ENCODE measurements around the gene GABBR2. TPM values are rescaled to one million over a fixed set of nuclear protein-coding genes. Genes with fewer than 3 reads are reported as not detected.

Gene GABBR2
- polyA plus RNA-seq, 1 donor, result 0.69 TPM

DNA sequence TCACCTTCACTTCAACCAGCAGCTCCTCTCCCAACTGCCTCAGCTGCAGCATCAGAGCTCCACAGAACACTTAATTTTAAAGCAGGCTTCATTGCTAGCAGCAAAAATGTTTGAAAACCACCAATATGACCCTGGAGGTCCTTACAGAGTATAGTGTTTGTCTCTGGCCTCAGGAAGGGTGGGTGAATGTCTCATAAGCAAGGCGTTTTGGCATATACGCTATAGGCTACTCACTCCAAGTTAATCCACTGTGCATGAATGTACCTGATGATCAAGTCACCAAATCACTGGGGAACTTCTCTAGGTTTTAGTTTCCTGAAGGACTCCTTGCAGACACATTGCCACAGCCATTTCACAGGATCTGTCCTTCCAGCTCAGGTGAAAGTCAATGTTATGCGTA lies 125.3 kb downstream of the GABBR2 start:
- Histone ChIP-seq H3K4me3 (ENCODE audit: low read length) (no peak overlapping the region), H3K4me1 (ENCODE audit: control insufficient read depth, insufficient read depth, low read length) (peaks cover 14% of the 10 kb centered on the region), H3K9me3 (ENCODE audit: control insufficient read depth, low read depth, low read length) (peaks cover 3% of the 10 kb centered on the region), H3K27me3 (ENCODE audit: control insufficient read depth, insufficient read depth, low read length) (no peaks in the 10 kb centered on the region), H3K36me3 (ENCODE audit: control insufficient read depth, insufficient read depth, low read length) (no peaks in the 10 kb centered on the region), H3K27ac (ENCODE audit: low read length) (no peak overlapping the region)
- DNase-seq, result no peak
- no CpG with 5 or more reads among the region's 3 CpGs for WGBS (ENCODE audit: insufficient coverage, low lambda C conversion rate)

DNA sequence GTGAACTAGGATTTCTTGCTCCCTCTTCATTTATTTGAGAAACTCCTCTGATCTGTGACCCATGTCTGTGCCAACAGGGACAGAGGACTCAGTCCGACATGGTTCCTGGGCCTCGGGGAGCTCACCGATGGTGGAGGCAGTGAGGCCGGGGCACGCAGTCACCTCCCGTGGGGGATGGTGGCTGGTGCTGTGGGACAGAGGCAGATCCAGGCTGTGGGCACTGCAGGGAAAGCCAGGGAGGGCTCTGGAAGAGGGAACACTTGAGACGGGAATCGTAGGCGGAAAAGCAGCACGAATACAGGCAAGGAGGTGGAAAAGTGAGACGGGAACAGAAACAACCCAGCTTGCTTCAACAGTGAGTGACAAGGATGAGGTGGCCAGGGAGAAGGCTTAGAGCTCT lies 127.8 kb downstream of the GABBR2 start:
- peaks cover 22% of the 10 kb centered on the region for H3K4me1 ChIP-seq (ENCODE audit: control insufficient read depth, insufficient read depth, low read length)
- no peak for DNase-seq
- WGBS (ENCODE audit: insufficient coverage, low lambda C conversion rate), result 77% methylated on average over 5 of the region's 11 CpGs
- no peak overlapping the region for H3K4me3 ChIP-seq (ENCODE audit: low read length)
- H3K36me3 ChIP-seq (ENCODE audit: control insufficient read depth, insufficient read depth, low read length), result no peaks in the 10 kb centered on the region
- H3K9me3 ChIP-seq (ENCODE audit: control insufficient read depth, low read depth, low read length), result peaks cover 3% of the 10 kb centered on the region
- no peaks in the 10 kb centered on the region for H3K27me3 ChIP-seq (ENCODE audit: control insufficient read depth, insufficient read depth, low read length)
- H3K27ac ChIP-seq (ENCODE audit: low read length), result no peak overlapping the region

DNA sequence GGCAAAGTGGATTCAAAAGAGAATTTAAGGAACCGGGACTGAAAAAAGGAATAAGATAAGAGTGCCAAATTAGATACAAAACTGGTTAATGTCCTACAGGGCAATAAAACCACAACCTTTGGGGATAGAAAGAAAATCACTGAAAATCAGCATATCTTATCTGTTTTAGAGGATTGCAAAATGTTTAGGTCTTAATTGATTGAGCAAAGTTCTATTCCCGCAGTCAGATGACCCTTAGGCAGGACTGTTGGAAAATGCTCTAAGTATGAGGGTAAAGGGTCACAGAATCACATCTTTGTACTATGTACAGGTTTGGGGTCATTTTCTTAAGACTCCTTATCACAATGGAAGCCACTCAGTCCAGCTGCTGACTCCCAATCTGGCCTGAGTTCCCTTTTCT lies 129.0 kb downstream of the GABBR2 start:
- WGBS (ENCODE audit: insufficient coverage, low lambda C conversion rate), result 7% methylated on average over 1 of the region's 2 CpGs
- H3K4me3 ChIP-seq (ENCODE audit: low read length), result no peak overlapping the region

DNA sequence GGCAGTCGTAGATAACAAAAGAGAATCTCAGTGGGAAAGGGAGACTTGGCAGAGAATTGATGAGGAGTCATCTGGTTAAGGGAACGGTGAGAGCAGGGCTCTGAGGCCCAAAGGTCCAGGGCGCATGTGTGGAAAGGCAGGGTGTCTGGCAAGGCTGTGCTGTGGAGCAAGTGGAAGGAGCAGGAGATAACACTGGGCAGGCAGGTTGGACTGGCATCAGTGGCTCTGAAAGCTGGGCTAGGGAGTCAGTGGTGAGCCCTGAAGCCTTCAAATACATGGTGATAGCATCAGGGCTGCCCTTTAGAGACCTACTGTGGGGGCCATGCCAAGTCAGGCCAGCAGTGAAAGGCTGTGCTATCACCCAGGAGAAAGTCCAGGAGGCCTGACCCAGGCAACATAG lies 131.3 kb downstream of the GABBR2 start:
- WGBS (ENCODE audit: insufficient coverage, low lambda C conversion rate), result no CpG with 5 or more reads among the region's 3 CpGs
- H3K27ac ChIP-seq (ENCODE audit: low read length), result no peak overlapping the region
- no peaks in the 10 kb centered on the region for H3K36me3 ChIP-seq (ENCODE audit: control insufficient read depth, insufficient read depth, low read length)
- no peak for DNase-seq
- peaks cover 22% of the 10 kb centered on the region for H3K4me1 ChIP-seq (ENCODE audit: control insufficient read depth, insufficient read depth, low read length)
- H3K4me3 ChIP-seq (ENCODE audit: low read length), result no peak overlapping the region
- H3K27me3 ChIP-seq (ENCODE audit: control insufficient read depth, insufficient read depth, low read length), result no peaks in the 10 kb centered on the region
- peaks cover 3% of the 10 kb centered on the region for H3K9me3 ChIP-seq (ENCODE audit: control insufficient read depth, low read depth, low read length)

More for the DNA sequence above, 129.0 kb downstream of the GABBR2 start:
- H3K4me1 ChIP-seq (ENCODE audit: control insufficient read depth, insufficient read depth, low read length), result peaks cover 22% of the 10 kb centered on the region
- peaks cover 3% of the 10 kb centered on the region for H3K9me3 ChIP-seq (ENCODE audit: control insufficient read depth, low read depth, low read length)
- DNase-seq, result peak; percentile 58 to 78
- no peaks in the 10 kb centered on the region for H3K36me3 ChIP-seq (ENCODE audit: control insufficient read depth, insufficient read depth, low read length)
- H3K27me3 ChIP-seq (ENCODE audit: control insufficient read depth, insufficient read depth, low read length), result no peaks in the 10 kb centered on the region
- peak overlapping the region; percentile 62 for H3K27ac ChIP-seq (ENCODE audit: low read length)

DNA sequence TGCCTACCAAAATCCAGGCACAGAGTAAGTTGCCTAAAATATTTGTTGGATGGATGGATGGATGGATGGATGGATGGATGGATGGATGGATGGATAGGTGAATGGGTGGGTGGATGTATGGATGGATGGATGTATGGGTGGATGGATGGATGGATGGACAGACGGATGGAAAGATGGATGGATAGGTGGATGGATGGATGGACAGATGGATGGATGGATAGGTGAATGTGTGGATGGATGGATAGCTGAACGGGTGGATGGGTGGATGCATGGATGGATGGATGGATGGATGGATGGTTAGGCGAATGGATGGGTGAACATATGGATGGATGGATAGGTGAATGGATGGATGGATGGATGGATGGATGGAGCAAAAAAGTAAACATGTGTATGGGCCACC lies 131.9 kb downstream of the GABBR2 start:
- Histone ChIP-seq H3K27me3 (ENCODE audit: control insufficient read depth, insufficient read depth, low read length) (no peaks in the 10 kb centered on the region), H3K4me1 (ENCODE audit: control insufficient read depth, insufficient read depth, low read length) (peaks cover 27% of the 10 kb centered on the region), H3K27ac (ENCODE audit: low read length) (no peak overlapping the region), H3K4me3 (ENCODE audit: low read length) (no peak overlapping the region), H3K36me3 (ENCODE audit: control insufficient read depth, insufficient read depth, low read length) (no peaks in the 10 kb centered on the region), H3K9me3 (ENCODE audit: control insufficient read depth, low read depth, low read length) (peaks cover 3% of the 10 kb centered on the region)
- DNase-seq, result no peak
- 94% methylated on average over 3 of the region's 3 CpGs for WGBS (ENCODE audit: insufficient coverage, low lambda C conversion rate)

DNA sequence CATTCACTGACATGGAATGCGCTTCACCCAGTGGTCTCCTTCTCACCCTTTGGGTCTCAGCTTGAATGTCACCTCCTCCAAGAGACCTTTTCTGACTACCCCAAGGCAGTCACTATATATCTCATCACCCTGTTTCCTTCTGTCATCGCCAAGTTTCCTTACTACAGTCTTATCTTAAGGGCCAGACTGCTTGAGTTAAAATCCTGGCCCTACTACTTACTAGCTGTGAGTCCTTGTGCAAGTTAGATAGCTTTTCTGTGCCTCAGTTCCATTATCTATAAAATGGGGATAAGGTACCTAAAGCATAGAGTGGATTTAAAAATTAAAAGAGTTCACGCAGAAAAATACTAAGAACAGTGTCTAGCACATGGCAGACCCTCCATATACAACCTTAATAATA lies 132.4 kb downstream of the GABBR2 start:
- DNase-seq, result no peak
- 100% methylated on average over 1 of the region's 3 CpGs for WGBS (ENCODE audit: insufficient coverage, low lambda C conversion rate)
- Histone ChIP-seq H3K4me1 (ENCODE audit: control insufficient read depth, insufficient read depth, low read length) (peaks cover 32% of the 10 kb centered on the region), H3K9me3 (ENCODE audit: control insufficient read depth, low read depth, low read length) (peaks cover 3% of the 10 kb centered on the region), H3K4me3 (ENCODE audit: low read length) (no peak overlapping the region), H3K27ac (ENCODE audit: low read length) (no peak overlapping the region), H3K36me3 (ENCODE audit: control insufficient read depth, insufficient read depth, low read length) (no peaks in the 10 kb centered on the region), H3K27me3 (ENCODE audit: control insufficient read depth, insufficient read depth, low read length) (no peaks in the 10 kb centered on the region)

DNA sequence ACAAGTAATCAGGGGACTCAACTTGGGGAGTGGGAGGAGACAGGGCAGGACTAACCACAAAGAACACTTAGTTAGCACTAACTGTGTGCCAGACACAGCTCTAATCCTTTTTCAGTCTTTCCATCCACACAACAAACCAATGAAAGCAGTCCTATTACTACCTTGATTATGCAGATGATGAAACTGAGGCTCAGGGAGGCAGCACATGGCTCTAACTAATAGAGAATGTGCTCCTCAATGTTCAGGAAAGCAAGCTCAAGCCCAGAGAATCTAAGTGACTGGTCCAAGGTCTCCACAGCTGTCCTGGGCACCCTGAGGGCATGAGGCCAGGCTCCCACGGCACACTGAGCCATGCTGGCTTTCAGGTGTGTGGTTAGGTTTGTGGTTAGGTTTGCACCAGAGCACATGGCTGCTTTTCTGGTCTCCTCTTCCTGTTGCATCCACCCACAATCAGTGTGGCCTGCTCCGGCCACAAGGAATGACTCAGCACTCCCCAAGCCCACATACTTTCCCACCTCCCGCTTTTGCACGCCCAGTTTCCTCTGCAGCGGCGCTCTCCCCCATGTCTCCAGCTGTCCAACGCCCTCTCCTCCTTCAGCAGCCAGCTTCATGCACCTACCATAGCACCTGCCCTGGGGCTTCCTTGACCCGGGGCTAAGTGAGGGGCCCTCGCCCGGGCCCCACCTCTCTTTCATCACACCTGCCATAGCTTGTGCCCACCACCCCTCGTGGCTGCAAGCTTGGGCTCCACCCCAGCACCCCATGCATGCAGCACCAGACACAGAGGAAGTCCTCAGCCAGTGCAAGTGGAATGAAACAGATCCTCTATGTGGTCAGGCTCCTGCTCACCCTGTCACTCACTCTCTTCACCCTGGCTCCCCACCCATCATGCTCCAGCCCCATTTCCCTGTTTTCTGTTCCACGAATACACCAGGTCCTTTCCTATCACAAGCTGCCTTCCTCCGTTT lies 133.1 kb downstream of the GABBR2 start:
- Histone ChIP-seq H3K36me3 (ENCODE audit: control insufficient read depth, insufficient read depth, low read length) (no peaks in the 10 kb centered on the region), H3K4me1 (ENCODE audit: control insufficient read depth, insufficient read depth, low read length) (peaks cover 33% of the 10 kb centered on the region), H3K9me3 (ENCODE audit: control insufficient read depth, low read depth, low read length) (no peaks in the 10 kb centered on the region), H3K27me3 (ENCODE audit: control insufficient read depth, insufficient read depth, low read length) (no peaks in the 10 kb centered on the region), H3K27ac (ENCODE audit: low read length) (no peak overlapping the region), H3K4me3 (ENCODE audit: low read length) (no peak overlapping the region)
- no peak for DNase-seq
- WGBS (ENCODE audit: insufficient coverage, low lambda C conversion rate), result 100% methylated on average over 1 of the region's 13 CpGs

DNA sequence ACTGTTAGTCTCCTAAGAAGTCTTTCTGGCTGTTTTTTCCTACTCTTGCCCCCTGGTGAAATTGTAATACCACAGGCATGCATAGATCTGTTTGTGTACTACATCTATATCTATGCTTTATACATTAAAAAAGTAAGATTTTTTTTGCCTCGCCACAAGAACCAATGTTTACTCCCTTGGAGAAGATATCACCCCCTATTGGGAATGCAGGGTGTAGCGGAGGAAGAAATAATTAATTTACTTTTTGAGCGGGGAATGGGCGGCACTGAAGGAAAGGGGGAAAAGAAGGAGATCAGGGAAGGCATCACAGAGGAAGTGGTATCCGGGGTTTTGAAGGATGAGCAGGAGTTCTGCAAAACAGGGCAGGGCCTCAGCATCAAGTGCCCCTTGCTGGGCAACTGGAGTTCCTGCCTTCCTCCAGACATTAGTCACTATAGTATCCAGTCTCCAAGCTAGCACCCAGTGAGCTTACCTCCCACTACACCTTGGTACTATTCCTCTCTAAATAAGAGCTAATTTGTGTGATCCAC lies 134.9 kb downstream of the GABBR2 start:
- 97% methylated on average over 4 of the region's 5 CpGs for WGBS (ENCODE audit: insufficient coverage, low lambda C conversion rate)
- no peaks in the 10 kb centered on the region for H3K27me3 ChIP-seq (ENCODE audit: control insufficient read depth, insufficient read depth, low read length)
- no peak for DNase-seq

DNA sequence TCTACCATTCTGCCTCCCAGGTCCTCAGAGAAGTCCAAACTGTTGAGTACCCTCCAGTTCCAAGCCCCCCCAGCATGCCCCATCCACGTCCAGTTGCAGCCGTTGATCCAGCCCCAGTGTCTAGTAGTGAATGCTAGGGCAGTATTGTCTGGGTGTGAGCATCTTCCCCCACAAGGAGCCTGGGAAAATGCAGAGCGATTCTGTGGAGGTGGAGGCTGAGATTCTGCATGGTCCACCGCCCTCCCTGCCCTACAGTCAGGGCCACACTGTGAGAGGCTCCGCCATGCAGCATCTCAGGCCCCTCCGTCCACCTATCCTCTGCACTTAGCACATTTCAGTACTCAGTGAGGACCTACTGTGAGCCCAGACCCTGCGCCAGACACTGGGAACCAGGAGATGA lies 135.9 kb downstream of the GABBR2 start:
- peaks cover 17% of the 10 kb centered on the region for H3K4me1 ChIP-seq (ENCODE audit: control insufficient read depth, insufficient read depth, low read length)
- no CpG with 5 or more reads among the region's 7 CpGs for WGBS (ENCODE audit: insufficient coverage, low lambda C conversion rate)
- no peaks in the 10 kb centered on the region for H3K36me3 ChIP-seq (ENCODE audit: control insufficient read depth, insufficient read depth, low read length)
- no peak for DNase-seq
- H3K9me3 ChIP-seq (ENCODE audit: control insufficient read depth, low read depth, low read length), result no peaks in the 10 kb centered on the region
- H3K27ac ChIP-seq (ENCODE audit: low read length), result no peak overlapping the region
- no peak overlapping the region for H3K4me3 ChIP-seq (ENCODE audit: low read length)
- no peaks in the 10 kb centered on the region for H3K27me3 ChIP-seq (ENCODE audit: control insufficient read depth, insufficient read depth, low read length)

More for the DNA sequence above, 134.9 kb downstream of the GABBR2 start:
- Histone ChIP-seq H3K4me1 (ENCODE audit: control insufficient read depth, insufficient read depth, low read length) (peaks cover 20% of the 10 kb centered on the region), H3K4me3 (ENCODE audit: low read length) (no peak overlapping the region), H3K27ac (ENCODE audit: low read length) (no peak overlapping the region), H3K9me3 (ENCODE audit: control insufficient read depth, low read depth, low read length) (no peaks in the 10 kb centered on the region), H3K36me3 (ENCODE audit: control insufficient read depth, insufficient read depth, low read length) (no peaks in the 10 kb centered on the region)

DNA sequence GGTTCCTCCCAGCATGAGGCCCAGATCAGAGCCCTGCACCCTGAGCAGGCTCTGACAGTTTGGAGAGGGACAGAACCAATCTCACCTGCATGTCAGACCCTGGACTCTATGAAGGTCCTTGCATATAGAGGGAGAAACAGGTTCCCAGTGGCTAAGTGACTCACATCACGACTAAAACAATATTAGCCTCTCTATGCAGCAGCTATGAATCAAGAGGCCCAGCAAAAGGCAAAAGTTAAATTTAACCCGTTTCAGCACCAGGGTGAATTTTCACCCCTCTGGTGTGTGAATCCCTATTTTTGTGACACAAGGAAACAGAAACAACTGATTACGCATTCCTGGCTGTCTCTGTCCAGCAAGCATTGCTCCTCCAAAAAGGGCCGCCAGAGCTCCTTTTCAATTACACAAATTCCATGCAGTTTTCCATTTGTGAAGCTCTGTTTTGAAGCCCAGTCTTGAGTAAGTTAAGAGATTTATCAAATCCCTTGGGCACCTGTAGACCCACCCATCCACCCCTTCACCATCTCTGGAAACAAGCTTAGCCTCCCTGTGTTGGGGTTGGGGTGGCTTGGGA lies 136.6 kb downstream of the GABBR2 start:
- no peaks in the 10 kb centered on the region for H3K27me3 ChIP-seq (ENCODE audit: control insufficient read depth, insufficient read depth, low read length)
- no peak for DNase-seq
- no peak overlapping the region for H3K27ac ChIP-seq (ENCODE audit: low read length)
- no peaks in the 10 kb centered on the region for H3K36me3 ChIP-seq (ENCODE audit: control insufficient read depth, insufficient read depth, low read length)
- no CpG with 5 or more reads among the region's 4 CpGs for WGBS (ENCODE audit: insufficient coverage, low lambda C conversion rate)
- H3K4me3 ChIP-seq (ENCODE audit: low read length), result no peak overlapping the region
- no peaks in the 10 kb centered on the region for H3K9me3 ChIP-seq (ENCODE audit: control insufficient read depth, low read depth, low read length)
- H3K4me1 ChIP-seq (ENCODE audit: control insufficient read depth, insufficient read depth, low read length), result peaks cover 12% of the 10 kb centered on the region
